WERI-Rb-1 (cell line): ENCODE measurements around the gene RHBDL1.

Source experiments
- DNase-seq: peaks from one replicate; pipeline ENCODE4 v3.0.0-alpha.2; 2020
- H3K27ac ChIP-seq: fragments of 250-450 bp; sonication (Bioruptor Pico); 2 replicates; pipeline ENCODE4 v1.5.1; 2020; ENCODE audit warnings: mild to moderate bottlenecking, moderate library complexity
- H3K27me3 ChIP-seq: fragments of 250-450 bp; sonication (Bioruptor Pico); 2 replicates; pipeline ENCODE4 v1.5.1; 2021; ENCODE audit warnings: mild to moderate bottlenecking, low read depth, moderate library complexity; ENCODE audit not compliant: insufficient read depth, severe bottlenecking
- H3K36me3 ChIP-seq: fragments of 250-450 bp; sonication (Bioruptor Pico); 2 replicates; pipeline ENCODE4 v1.5.1; 2020; ENCODE audit warnings: mild to moderate bottlenecking, moderate library complexity
- H3K4me3 ChIP-seq: 2 replicates; pipeline ENCODE4 v1.5.1; 2011; ENCODE audit warnings: low read depth, mild to moderate bottlenecking, control low read depth, low read length
- H3K9me3 ChIP-seq: fragments of 250-450 bp; sonication (Bioruptor Pico); 2 replicates; pipeline ENCODE4 v1.5.1; 2021; ENCODE audit warnings: mild to moderate bottlenecking, moderate library complexity; ENCODE audit not compliant: severe bottlenecking
- TF ChIP-seq, protein P1 (sequence below): IDR thresholded peaks from 2 replicates; pipeline ENCODE4 v1.5.1; 2011; ENCODE audit warnings: low read depth, mild to moderate bottlenecking, control low read depth, inconsistent platforms, low read length

RHBDL1 gene

DNA sequence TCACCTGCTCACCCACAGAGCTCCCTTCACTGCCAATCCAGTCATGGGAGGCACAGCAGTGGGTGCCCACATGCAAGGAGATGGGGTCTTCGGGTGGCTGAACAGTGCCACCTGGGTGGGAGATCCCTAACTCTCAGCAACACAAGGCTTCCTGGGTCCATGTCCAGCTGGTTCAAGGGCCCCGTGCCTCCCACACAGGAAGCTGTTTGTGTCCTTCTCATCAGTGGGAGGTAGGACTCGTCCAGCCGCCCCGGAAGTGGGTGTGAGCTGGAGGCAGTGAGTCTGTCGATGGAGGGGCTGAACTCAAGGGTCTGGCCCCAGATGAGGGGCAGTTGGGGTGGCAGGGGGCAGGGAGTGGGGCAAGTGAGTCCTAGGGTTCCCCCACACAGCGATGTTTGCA, 28.6 kb downstream of the RHBDL1 start:
- Histone ChIP-seq H3K27me3 (peaks cover 5% of the 10 kb centered on the region), H3K36me3 (peaks cover 16% of the 10 kb centered on the region), H3K27ac (peak overlapping the region; percentile 91), H3K4me3 (peak overlapping the region; percentile 88), H3K9me3 (no peaks in the 10 kb centered on the region)
- no peak for DNase-seq
- TF ChIP-seq, protein P1, sequence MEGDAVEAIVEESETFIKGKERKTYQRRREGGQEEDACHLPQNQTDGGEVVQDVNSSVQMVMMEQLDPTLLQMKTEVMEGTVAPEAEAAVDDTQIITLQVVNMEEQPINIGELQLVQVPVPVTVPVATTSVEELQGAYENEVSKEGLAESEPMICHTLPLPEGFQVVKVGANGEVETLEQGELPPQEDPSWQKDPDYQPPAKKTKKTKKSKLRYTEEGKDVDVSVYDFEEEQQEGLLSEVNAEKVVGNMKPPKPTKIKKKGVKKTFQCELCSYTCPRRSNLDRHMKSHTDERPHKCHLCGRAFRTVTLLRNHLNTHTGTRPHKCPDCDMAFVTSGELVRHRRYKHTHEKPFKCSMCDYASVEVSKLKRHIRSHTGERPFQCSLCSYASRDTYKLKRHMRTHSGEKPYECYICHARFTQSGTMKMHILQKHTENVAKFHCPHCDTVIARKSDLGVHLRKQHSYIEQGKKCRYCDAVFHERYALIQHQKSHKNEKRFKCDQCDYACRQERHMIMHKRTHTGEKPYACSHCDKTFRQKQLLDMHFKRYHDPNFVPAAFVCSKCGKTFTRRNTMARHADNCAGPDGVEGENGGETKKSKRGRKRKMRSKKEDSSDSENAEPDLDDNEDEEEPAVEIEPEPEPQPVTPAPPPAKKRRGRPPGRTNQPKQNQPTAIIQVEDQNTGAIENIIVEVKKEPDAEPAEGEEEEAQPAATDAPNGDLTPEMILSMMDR: no peak

DNA sequence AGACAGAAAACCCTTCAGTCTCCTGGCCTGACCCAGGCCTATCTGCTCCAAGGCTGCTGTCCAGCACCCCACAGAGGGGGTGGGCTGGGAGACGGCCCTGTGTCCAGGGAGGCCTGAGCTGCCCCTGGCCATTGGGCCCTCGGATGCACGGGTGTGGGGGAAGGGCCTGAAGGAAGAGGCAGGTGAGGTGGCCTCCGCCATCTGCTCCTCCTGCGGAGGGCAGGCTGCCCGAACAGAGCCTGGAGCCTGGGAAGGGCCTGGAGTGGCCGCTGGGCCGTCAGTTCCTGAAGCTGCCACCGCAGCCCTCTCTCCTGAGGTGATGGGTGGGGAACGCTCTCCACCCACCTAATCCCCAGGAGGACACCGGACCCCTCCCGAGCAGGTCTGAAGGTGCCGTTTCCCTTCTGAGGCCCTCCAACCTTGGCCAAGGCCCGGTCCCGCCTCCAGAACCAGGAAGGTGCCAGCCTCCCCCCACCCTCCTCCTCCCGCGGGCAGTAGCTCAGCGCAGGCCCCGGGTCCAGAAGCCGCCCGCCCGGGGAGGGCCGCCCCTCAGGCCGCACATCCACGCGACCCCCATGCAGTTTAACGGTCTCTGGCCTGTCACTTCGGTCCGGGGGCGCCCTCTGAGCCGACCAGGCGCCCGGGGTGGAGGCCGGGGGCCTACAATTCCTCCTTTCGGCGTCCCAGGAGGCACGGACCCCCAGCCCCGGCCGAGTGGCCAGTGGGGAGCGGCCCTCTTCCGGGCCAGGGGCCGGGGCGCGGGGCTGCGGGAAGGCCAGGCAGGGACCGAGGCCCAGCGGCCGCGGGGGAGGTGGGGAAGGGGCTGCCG, 29.3 kb downstream of the RHBDL1 start:
- peaks cover 12% of the 10 kb centered on the region for H3K27me3 ChIP-seq

DNA sequence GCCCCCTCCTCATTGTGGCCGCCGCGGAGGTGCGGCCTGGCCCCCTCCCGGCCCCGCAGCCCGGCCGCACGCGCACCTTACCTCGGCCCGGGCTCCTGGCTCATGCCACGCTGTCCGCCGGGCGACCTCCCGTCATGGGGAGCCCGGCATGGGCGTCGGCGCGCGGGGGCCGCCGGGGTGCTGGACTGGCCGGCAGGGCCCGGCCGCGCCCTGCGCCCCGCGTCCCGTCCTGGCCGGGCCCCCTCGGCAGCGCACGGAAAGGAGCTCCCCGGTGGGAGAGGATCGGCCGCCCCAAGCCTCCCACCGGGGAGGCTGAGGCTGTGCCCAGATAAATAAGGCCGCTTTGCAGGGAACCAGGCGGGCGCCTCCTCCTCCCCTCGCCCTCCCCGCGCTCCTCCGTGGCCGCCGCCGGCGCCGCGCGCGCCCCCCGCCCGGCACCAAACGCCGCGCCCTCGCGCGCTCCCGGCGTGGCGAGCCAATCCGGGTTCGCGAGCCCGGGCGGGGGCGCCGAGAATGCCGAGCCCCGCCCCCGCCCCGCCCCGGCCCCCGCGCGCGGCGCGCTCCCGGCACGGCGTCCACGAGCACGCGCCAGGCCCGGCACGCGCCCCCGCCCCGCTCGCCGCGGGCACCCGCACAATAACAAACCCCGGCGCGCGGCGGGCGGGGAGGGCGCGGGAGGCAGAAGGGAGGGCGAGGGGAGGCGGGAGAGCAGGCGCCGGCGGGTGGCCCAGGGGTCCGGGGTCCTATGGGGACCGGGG, 30.1 kb downstream of the RHBDL1 start, which contains the start of gene FBXL16:
Gene FBXL16, minus strand, starts transcription at position 371 of the 758 bp plus-strand sequence. CDS start 8,396 bp downstream, outside the sequence.
- peak within 1 kb of the TSS; percentile 91 for H3K27ac ChIP-seq
- H3K9me3 ChIP-seq: no peaks in the 10 kb centered on the region
- TF ChIP-seq, protein P1: no peak
- H3K36me3 ChIP-seq: peaks cover 15% of the 10 kb centered on the region
- H3K4me3 ChIP-seq: peak within 1 kb of the TSS; percentile 88
- peak; percentile 71 for DNase-seq
- H3K27me3 ChIP-seq: peaks cover 12% of the 10 kb centered on the region

More for the DNA sequence above, 29.3 kb downstream of the RHBDL1 start:
- TF ChIP-seq, protein P1: no peak
- DNase-seq: peak; percentile 77
- H3K9me3 ChIP-seq: no peaks in the 10 kb centered on the region
- peaks cover 15% of the 10 kb centered on the region for H3K36me3 ChIP-seq
- H3K4me3 ChIP-seq: peak overlapping the region; percentile 88
- peak overlapping the region; percentile 91 for H3K27ac ChIP-seq

DNA sequence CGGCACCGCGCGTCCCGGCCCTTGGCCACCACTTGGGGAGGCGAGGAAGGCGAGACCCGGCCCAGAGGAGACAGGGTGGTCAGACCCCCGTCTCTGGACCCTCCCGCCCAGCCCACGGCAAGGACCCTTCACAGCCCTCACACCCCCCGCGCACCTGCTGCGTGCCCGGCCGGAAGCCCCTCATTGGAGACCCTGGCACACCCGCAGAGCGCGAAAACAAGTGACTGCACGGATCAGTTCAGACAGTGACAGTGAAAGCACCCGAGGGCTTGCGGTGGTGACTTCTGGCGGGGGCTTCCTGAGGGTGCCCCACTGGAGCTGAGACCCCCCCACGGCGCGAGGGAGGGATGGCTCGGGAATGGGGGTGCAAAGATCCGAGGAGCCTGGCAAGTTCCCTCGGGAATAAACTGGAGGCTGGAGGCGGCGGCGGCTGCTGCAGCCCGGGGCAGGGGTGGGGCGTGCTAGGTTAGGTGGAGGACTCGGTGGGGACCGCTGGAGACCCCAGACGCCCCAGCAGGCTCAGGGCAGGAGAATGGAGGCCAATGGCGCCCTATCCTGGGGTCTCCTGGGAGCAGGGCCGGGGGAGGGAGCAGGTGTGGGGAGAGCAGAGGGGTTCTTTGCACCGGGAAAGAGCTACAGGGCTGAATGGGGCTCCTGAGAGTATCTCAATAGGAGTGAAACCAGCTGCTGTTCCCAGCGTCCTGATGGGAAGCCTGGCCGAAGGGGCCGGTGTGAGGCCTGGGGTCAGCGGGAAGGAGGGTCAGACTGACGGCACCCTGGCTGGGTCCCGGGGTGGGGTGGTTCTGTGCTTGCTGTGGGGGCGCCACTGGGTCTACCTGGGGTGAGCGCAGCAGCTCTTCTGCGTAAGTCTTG, 31.0 kb downstream of the RHBDL1 start:
- Histone ChIP-seq H3K9me3 (no peaks in the 10 kb centered on the region), H3K4me3 (peak overlapping the region; percentile 52), H3K36me3 (peaks cover 15% of the 10 kb centered on the region), H3K27me3 (peaks cover 15% of the 10 kb centered on the region), H3K27ac (peak overlapping the region; percentile 33; the same call in 1 of the 2 replicates)
- DNase-seq: no peak
- TF ChIP-seq, protein P1: no peak

DNA sequence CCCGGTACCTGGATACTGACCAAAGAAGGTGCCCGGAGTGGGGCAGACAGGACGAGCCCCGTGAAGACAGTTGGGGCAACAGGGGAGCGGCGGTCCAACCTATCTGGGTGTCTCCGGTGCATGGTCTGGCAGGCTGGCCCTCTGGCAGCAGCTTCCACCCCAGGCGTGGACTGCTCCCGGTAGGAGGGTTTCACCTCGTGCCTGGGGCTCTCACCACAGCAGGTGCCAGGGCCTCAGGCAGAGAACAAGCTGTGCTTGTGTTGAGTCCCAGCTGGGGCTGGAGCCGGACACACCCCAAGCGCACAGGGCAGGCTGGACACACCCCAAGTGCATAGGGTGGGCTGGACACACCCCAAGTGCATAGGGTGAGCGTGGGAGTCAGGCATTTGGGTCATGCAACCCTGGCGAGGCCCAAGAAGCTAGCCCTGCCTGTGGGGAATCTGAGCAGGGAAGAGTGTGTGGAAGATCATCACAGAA, 31.6 kb downstream of the RHBDL1 start:
- H3K27me3 ChIP-seq: peaks cover 15% of the 10 kb centered on the region
- H3K9me3 ChIP-seq: no peaks in the 10 kb centered on the region
- H3K4me3 ChIP-seq: no peak overlapping the region
- TF ChIP-seq, protein P1: no peak
- no peak overlapping the region for H3K27ac ChIP-seq
- peaks cover 15% of the 10 kb centered on the region for H3K36me3 ChIP-seq
- no peak for DNase-seq
